GM23338 (cell line): ENCODE results near the gene NSD1. TPM values are rescaled to one million over a fixed set of nuclear protein-coding genes. Genes with fewer than 3 reads are reported as not detected.
"Not testable (repeated sequence)": the region's sequence is repeated elsewhere in the genome, so short reads cannot be mapped to it uniquely, and the experiment has no call there.

Source experiments
- ATAC-seq: fragments of 200-7000 bp; cut with Tn5 transposase; 3 replicates; pipeline ENCODE4 v1.9.1; 2020
- DNase-seq: peaks from one replicate; pipeline ENCODE4 v3.0.0-alpha.2; 2015; ENCODE audit warnings: low spot score
- H2AFZ ChIP-seq: fragments of 200-600 bp; sonication (generic); 2 replicates; pipeline ENCODE4 v1.8.0; 2016; ENCODE audit warnings: antibody characterized with exemption, mild to moderate bottlenecking, moderate library complexity
- H3F3A ChIP-seq: fragments of 200-600 bp; sonication (generic); replicated peaks from 2 replicates; pipeline ENCODE4 v1.8.0; 2017; ENCODE audit warnings: antibody characterized with exemption, mixed run types, low read depth
- H3K27ac ChIP-seq: fragments of 200-600 bp; sonication (generic); 2 replicates; pipeline ENCODE4 v1.6.1; 2016; ENCODE audit warnings: low read depth
- H3K27me3 ChIP-seq: fragments of 200-600 bp; sonication (generic); 2 replicates; pipeline ENCODE4 v1.8.0; 2016; ENCODE audit warnings: mild to moderate bottlenecking, mixed run types, moderate library complexity; ENCODE audit not compliant: insufficient read depth
- H3K36me3 ChIP-seq: fragments of 200-600 bp; sonication (generic); 2 replicates; pipeline ENCODE4 v1.8.0; 2016; ENCODE audit warnings: mild to moderate bottlenecking; ENCODE audit not compliant: insufficient read depth
- H3K4me1 ChIP-seq: fragments of 200-600 bp; sonication (generic); 2 replicates; pipeline ENCODE4 v1.8.0; 2016; ENCODE audit warnings: mild to moderate bottlenecking, moderate library complexity; ENCODE audit not compliant: insufficient read depth
- H3K4me2 ChIP-seq: fragments of 200-600 bp; sonication (generic); 2 replicates; pipeline ENCODE4 v1.7.1; 2017; ENCODE audit warnings: mixed run types
- H3K4me3 ChIP-seq: fragments of 200-600 bp; sonication (generic); 2 replicates; pipeline ENCODE4 v1.6.1; 2016; ENCODE audit warnings: mixed run types
- H3K79me2 ChIP-seq: fragments of 200-600 bp; sonication (generic); replicated peaks from 2 replicates; pipeline ENCODE4 v1.8.0; 2017; ENCODE audit warnings: mild to moderate bottlenecking; ENCODE audit not compliant: insufficient read depth
- H3K9me2 ChIP-seq: fragments of 200-600 bp; sonication (generic); 2 replicates; pipeline ENCODE4 v1.8.0; 2017; ENCODE audit not compliant: insufficient read depth
- H4K20me1 ChIP-seq: fragments of 200-600 bp; sonication (generic); replicated peaks from 2 replicates; pipeline ENCODE4 v1.8.0; 2017; ENCODE audit warnings: mild to moderate bottlenecking; ENCODE audit not compliant: insufficient read depth
- H3K27ac Mint-ChIP-seq: 2 replicates; pipeline ENCODE4 v1.8.0; 2020; ENCODE audit warnings: inconsistent platforms, mild to moderate bottlenecking, moderate library complexity, mixed read lengths
- H3K27me3 Mint-ChIP-seq: 3 replicates; pipeline ENCODE4 v1.8.0; 2022; ENCODE audit warnings: low read depth, mild to moderate bottlenecking, moderate library complexity, mixed read lengths, inconsistent platforms; ENCODE audit not compliant: insufficient read depth, poor library complexity
- H3K36me3 Mint-ChIP-seq: 3 replicates; pipeline ENCODE4 v1.8.0; 2021; ENCODE audit warnings: low read depth, mild to moderate bottlenecking, inconsistent platforms, moderate library complexity, mixed read lengths
- H3K4me1 Mint-ChIP-seq: 3 replicates; pipeline ENCODE4 v1.8.0; 2020; ENCODE audit warnings: mild to moderate bottlenecking, inconsistent platforms, mixed read lengths
- H3K4me3 Mint-ChIP-seq: 3 replicates; pipeline ENCODE4 v1.8.0; 2021; ENCODE audit warnings: moderate library complexity, mild to moderate bottlenecking, inconsistent platforms, mixed read lengths
- H3K9me3 Mint-ChIP-seq: 3 replicates; pipeline ENCODE4 v1.8.0; 2020; ENCODE audit warnings: moderate library complexity, mild to moderate bottlenecking, inconsistent platforms, mixed read lengths
- CREB1 ChIP-seq: fragments of 250-450 bp; sonication (Bioruptor Pico); IDR thresholded peaks from 2 replicates; pipeline ENCODE4 v1.5.0; 2020; ENCODE audit warnings: low read depth, mild to moderate bottlenecking, moderate library complexity
- EZH2 ChIP-seq: fragments of 200-600 bp; sonication (generic); IDR thresholded peaks from one replicate; pipeline ENCODE4 v1.8.0; 2017; ENCODE audit warnings: antibody characterized with exemption, mild to moderate bottlenecking, low read depth; ENCODE audit not compliant: unreplicated experiment
- EZH2phosphoT487 ChIP-seq: fragments of 200-600 bp; sonication (generic); IDR thresholded peaks from one replicate; pipeline ENCODE4 v1.8.1; 2018; ENCODE audit warnings: antibody characterized with exemption; ENCODE audit not compliant: unreplicated experiment
- JUNB ChIP-seq: IDR thresholded peaks from one replicate; pipeline ENCODE4 v1.6.1; 2016; ENCODE audit warnings: antibody characterized with exemption; ENCODE audit not compliant: unreplicated experiment
- NANOG ChIP-seq: IDR thresholded peaks from 2 replicates; pipeline ENCODE4 v1.6.1; 2016; ENCODE audit warnings: antibody characterized with exemption, borderline replicate concordance
- POLR2AphosphoS5 ChIP-seq: IDR thresholded peaks from 2 replicates; pipeline ENCODE4 v1.6.1; 2016; ENCODE audit warnings: antibody characterized with exemption, low read depth
- REST ChIP-seq: IDR thresholded peaks from one replicate; pipeline ENCODE4 v1.6.1; 2018; ENCODE audit warnings: antibody characterized with exemption; ENCODE audit not compliant: unreplicated experiment
- ZNF331 ChIP-seq: fragments of 250-450 bp; sonication (Bioruptor Pico); IDR thresholded peaks from 2 replicates; pipeline ENCODE4 v1.5.0; 2020; ENCODE audit warnings: low read depth, mild to moderate bottlenecking, moderate library complexity
- polyA plus RNA-seq: library from polyadenylated mRNA; unstranded; fragments of >200 nt; fragmentation: Nextera tagmentation; extraction: Ambion mirVana; gene quantifications from 2 replicates; pipeline ENCODE4 v1.2.1, GENCODE V29; 2016
- total RNA-seq: library from RNA; depleted of rRNA; stranded (reverse); fragments of >200 nt; shearing (Covaris generic); gene quantifications from 2 replicates; pipeline ENCODE4 v1.2.3, GENCODE V29; 2014
- TF ChIP-seq, protein P1 (sequence below), 2 experiments: fragments of 200-600 bp in 1 of 2; sonication (generic) in 1 of 2; conservative IDR thresholded peaks; 2 replicates each; pipeline versions ENCODE4 v1.5.1 to v1.6.1; 2016 to 2017; ENCODE audit warnings: antibody characterized with exemption in 2 of 2, low read depth in 2 of 2, mild to moderate bottlenecking in 2 of 2, moderate library complexity in 1 of 2

The NSD1 gene
- total and polyA plus RNA-seq, 2 experiments from 2014 or later: 96.4 to 106 TPM

DNA sequence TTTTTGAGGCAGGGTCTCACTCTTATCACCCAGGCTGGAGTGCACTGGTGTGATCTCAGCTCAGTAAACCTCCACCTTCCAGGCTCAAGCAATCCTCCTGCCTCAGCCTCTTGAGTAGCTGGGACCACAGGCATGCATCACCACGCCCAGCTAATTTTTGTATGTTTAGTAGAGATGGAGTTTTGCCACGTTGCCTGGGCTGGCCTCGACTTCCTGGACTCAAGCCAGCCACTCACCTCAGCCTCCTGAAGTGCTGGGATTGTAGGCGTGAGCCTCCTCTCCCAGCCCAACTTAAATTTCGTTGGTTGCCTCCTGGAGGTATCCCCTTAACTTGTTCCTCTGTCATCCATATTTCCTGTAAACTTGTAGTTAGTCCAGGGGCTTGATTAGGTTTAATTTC lies 122.7 kb downstream of the NSD1 start (continued):
- no peak for TF ChIP-seq REST
- TF ChIP-seq, protein P1, sequence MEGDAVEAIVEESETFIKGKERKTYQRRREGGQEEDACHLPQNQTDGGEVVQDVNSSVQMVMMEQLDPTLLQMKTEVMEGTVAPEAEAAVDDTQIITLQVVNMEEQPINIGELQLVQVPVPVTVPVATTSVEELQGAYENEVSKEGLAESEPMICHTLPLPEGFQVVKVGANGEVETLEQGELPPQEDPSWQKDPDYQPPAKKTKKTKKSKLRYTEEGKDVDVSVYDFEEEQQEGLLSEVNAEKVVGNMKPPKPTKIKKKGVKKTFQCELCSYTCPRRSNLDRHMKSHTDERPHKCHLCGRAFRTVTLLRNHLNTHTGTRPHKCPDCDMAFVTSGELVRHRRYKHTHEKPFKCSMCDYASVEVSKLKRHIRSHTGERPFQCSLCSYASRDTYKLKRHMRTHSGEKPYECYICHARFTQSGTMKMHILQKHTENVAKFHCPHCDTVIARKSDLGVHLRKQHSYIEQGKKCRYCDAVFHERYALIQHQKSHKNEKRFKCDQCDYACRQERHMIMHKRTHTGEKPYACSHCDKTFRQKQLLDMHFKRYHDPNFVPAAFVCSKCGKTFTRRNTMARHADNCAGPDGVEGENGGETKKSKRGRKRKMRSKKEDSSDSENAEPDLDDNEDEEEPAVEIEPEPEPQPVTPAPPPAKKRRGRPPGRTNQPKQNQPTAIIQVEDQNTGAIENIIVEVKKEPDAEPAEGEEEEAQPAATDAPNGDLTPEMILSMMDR (conservative IDR thresholded peaks at IDR 0.05; ENCODE audit: low read depth in 2 of 2): no peak
- TF ChIP-seq NANOG: no peak
- TF ChIP-seq POLR2AphosphoS5: no peak
- no peak for TF ChIP-seq EZH2phosphoT487
- no peak for TF ChIP-seq ZNF331
- TF ChIP-seq EZH2: no peak
- TF ChIP-seq JUNB: no peak
- TF ChIP-seq CREB1 (CRISPR knock-in tag): no peak

DNA sequence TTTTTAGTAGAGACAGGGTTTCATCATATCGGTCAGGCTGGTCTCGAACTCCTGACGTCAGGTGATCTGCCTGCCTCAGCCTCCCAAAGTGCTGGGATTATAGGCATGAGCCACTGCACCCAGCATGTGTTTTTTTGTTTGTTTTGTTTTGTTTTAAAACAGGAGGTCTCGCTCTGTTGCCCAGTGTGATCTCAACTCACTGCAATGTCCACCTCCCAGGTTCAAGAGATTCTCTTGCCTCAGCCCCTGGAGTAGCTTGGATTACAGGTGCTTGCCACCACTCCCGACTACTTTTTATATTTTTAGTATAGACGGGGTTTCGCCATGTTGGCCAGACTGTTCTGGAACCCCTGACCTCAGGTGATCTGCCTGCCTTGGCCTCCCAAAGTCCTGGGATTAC lies 125.1 kb downstream of the NSD1 start:
- not testable (repeated sequence) for H3K4me3 Mint-ChIP-seq, H3K4me3 ChIP-seq, ATAC-seq, H3K4me2 ChIP-seq, H3K4me1 Mint-ChIP-seq, DNase-seq, H3K9me2 ChIP-seq, H3K27me3 Mint-ChIP-seq, H3K4me1 ChIP-seq, H3K27ac Mint-ChIP-seq, H3K9me3 Mint-ChIP-seq, H3K27me3 ChIP-seq, H2AFZ ChIP-seq
- H3F3A ChIP-seq: peaks cover 29% of the 10 kb centered on the region; the same call in 1 of the 2 replicates
- peaks cover 40% of the 10 kb centered on the region; the same call in 1 of the 2 replicates for H4K20me1 ChIP-seq
- peaks cover 94% of the 10 kb centered on the region for H3K36me3 Mint-ChIP-seq
- peaks cover 60% of the 10 kb centered on the region for H3K36me3 ChIP-seq
- H3K27ac ChIP-seq: peak overlapping the region; percentile 65
- peaks cover 17% of the 10 kb centered on the region; the same call in 1 of the 2 replicates for H3K79me2 ChIP-seq

DNA sequence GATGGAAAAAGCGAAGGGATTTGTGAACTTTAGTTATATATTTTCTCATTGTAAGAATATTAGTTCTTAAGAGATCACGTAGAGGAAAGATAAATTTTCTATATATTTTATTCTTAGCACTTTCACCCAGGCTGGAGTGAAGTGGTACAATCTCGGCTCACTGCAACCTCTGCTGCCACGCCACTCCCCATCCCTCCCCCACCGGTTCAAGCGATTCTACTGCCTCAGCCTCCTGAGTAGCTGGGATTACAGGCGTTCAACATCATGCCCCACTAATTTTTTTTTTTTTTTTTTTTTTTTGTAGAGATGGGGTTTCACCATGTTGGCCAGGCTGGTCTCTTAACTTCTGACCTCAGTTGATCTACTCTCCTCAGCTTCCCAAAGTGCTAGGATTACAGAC lies 127.4 kb downstream of the NSD1 start:
- Mint-ChIP-seq H3K36me3 (peaks cover 93% of the 10 kb centered on the region), H3K27ac (no peak overlapping the region), H3K9me3 (no peaks in the 10 kb centered on the region), H3K4me3 (no peak overlapping the region), H3K27me3 (peaks cover 6% of the 10 kb centered on the region), H3K4me1 (no peaks in the 10 kb centered on the region)
- H4K20me1 ChIP-seq: 0 out of 2 replicates have a peak, but pooled peaks cover 25% of the 10 kb centered on the region
- H3K4me2 ChIP-seq: no peak overlapping the region
- 0 out of 2 replicates have a peak, but pooled peaks cover 17% of the 10 kb centered on the region for H3K79me2 ChIP-seq
- ATAC-seq (no peak), DNase-seq (no peak)
- no peaks in the 10 kb centered on the region for H3K9me2 ChIP-seq
- peaks cover 58% of the 10 kb centered on the region for H3K36me3 ChIP-seq
- no peak overlapping the region for H2AFZ ChIP-seq
- H3K27ac ChIP-seq: no peak overlapping the region
- H3F3A ChIP-seq: 0 out of 2 replicates have a peak, but pooled peaks cover 19% of the 10 kb centered on the region
- H3K27me3 ChIP-seq: no peaks in the 10 kb centered on the region
- no peaks in the 10 kb centered on the region for H3K4me1 ChIP-seq
- no peak overlapping the region for H3K4me3 ChIP-seq
- no peak for TF ChIP-seq JUNB
